GM12878 (cell line): ENCODE data around the gene OR2L8. TPM values are rescaled to one million over a fixed set of nuclear protein-coding genes. Genes with fewer than 3 reads are reported as not detected.

Experiments used
- ATAC-seq: fragments of 200-7000 bp; cut with Tn5 transposase; 3 replicates; pipeline ENCODE4 v1.9.1; 2020; ENCODE audit warnings: mild to moderate bottlenecking, moderate library complexity
- Bru-seq: library from RNA; stranded (reverse); fragments of 400-500 nt; gene quantifications from one replicate; lab custom pipeline; 2021; lab: Mats Ljungman, UMichigan
- BruChase-seq, 2 experiments: library from RNA; stranded (reverse); fragments of 400-500 nt; gene quantifications; one replicate each; lab custom pipeline; 2021; lab: Mats Ljungman, UMichigan
- BruUV-seq: library from RNA; stranded (reverse); fragments of 400-500 nt; replicated peaks from 2 replicates; lab custom pipeline; 2021; lab: Mats Ljungman, UMichigan
- CTCF ChIA-PET: fragments of 300-600 bp; sonication (Branson Sonifier 250); formaldehyde crosslinking; extraction: SDS; loops from one replicate; lab custom pipeline; 2021; ENCODE audit warnings: inconsistent platforms; lab: Yijun Ruan, JAX
- POLR2A ChIA-PET: fragments of 350-600 bp; formaldehyde crosslinking; extraction: SDS; loops from one replicate; lab custom pipeline; 2021; ENCODE audit warnings: inconsistent platforms; lab: Charles Lee
- RAD21 ChIA-PET: fragments of 300-600 bp; sonication (Branson Sonifier 250); formaldehyde crosslinking; loops from one replicate; lab custom pipeline; 2023; ENCODE audit warnings: antibody characterized with exemption; ENCODE audit not compliant: unreplicated experiment; lab: Charles Lee
- SMC1A ChIA-PET: fragments of 300-600 bp; sonication (Branson Sonifier 250); formaldehyde crosslinking; loops from one replicate; lab custom pipeline; 2023; ENCODE audit not compliant: unreplicated experiment, uncharacterized antibody; lab: Charles Lee
- DNase-seq: peaks from one replicate; pipeline ENCODE4 v3.0.0-alpha.2; 2011; ENCODE audit warnings: low read depth, low spot score
- FAIRE-seq: peaks from 3 replicates; lab custom pipeline; 2011; peaks lifted over from hg19 to GRCh38; lab: Jason Lieb, UNC
- H2AFZ ChIP-seq: 2 replicates; pipeline ENCODE4 v1.6.0; 2011; ENCODE audit warnings: low read depth, low read length, control low read depth; ENCODE audit not compliant: control insufficient read depth
- H3K27ac ChIP-seq: 2 replicates; pipeline ENCODE4 v1.5.1; 2011; ENCODE audit warnings: control low read depth; ENCODE audit not compliant: control insufficient read depth, insufficient read depth
- H3K27me3 ChIP-seq, 2 experiments: replicated peaks in 1 of 2; 2 replicates each; pipeline versions ENCODE4 v1.6.0 to v1.6.1; 2011; ENCODE audit warnings: low read length in 1 of 2; ENCODE audit not compliant: control insufficient read depth in 2 of 2, insufficient read depth in 2 of 2
- H3K36me3 ChIP-seq, 2 experiments: 2 replicates each; pipeline ENCODE4 v1.5.1; 2011; ENCODE audit warnings: low read length in 1 of 2; ENCODE audit not compliant: control insufficient read depth in 2 of 2, insufficient read depth in 2 of 2
- H3K4me1 ChIP-seq: 2 replicates; pipeline ENCODE4 v1.6.1; 2011; ENCODE audit warnings: mild to moderate bottlenecking, low read length, moderate library complexity, mixed read lengths; ENCODE audit not compliant: control insufficient read depth, insufficient read depth
- H3K4me2 ChIP-seq: 2 replicates; pipeline ENCODE4 v1.6.0; 2011; ENCODE audit warnings: control low read depth; ENCODE audit not compliant: control insufficient read depth, insufficient read depth
- H3K4me3 ChIP-seq: fragments of 200-600 bp; sonication (generic); 2 replicates; pipeline ENCODE4 v1.5.1; 2016
- H3K79me2 ChIP-seq: 2 replicates; pipeline ENCODE4 v1.6.0; 2011; ENCODE audit warnings: low read length; ENCODE audit not compliant: control insufficient read depth, insufficient read depth
- H3K9ac ChIP-seq: 2 replicates; pipeline ENCODE4 v1.8.0; 2011; ENCODE audit warnings: low read length, control low read depth, mixed read lengths; ENCODE audit not compliant: control insufficient read depth, insufficient read depth
- H3K9me3 ChIP-seq: replicated peaks from 3 replicates; pipeline ENCODE4 v1.5.1; 2011; ENCODE audit warnings: mild to moderate bottlenecking, low read length; ENCODE audit not compliant: control insufficient read depth, insufficient read depth
- H4K20me1 ChIP-seq: 2 replicates; pipeline ENCODE4 v1.6.0; 2011; ENCODE audit not compliant: control insufficient read depth, insufficient read depth
- CHD1 ChIP-seq: IDR thresholded peaks from 2 replicates; pipeline ENCODE4 v1.6.1; 2012; ENCODE audit warnings: low read depth, low read length, improper control_type of control experiment
- CHD2 ChIP-seq: IDR thresholded peaks from 2 replicates; pipeline ENCODE4 v1.6.1; 2011; ENCODE audit warnings: low read depth, low read length, improper control_type of control experiment, borderline replicate concordance
- EP300 ChIP-seq, 2 experiments: fragments of 150-350 bp in 1 of 2; IDR thresholded peaks; 2 replicates each; pipeline ENCODE4 v1.6.1; 2011 to 2012; ENCODE audit warnings: low read depth in 2 of 2, low read length in 2 of 2, borderline replicate concordance in 1 of 2, improper control_type of control experiment in 1 of 2, inconsistent platforms in 1 of 2; ENCODE audit not compliant: control insufficient read depth in 1 of 2
- NFYA ChIP-seq: IDR thresholded peaks from 2 replicates; pipeline ENCODE4 v1.6.1; 2011; ENCODE audit warnings: low read depth, mild to moderate bottlenecking, low read length, improper control_type of control experiment, borderline replicate concordance
- PML ChIP-seq: IDR thresholded peaks from 2 replicates; pipeline ENCODE4 v1.6.1; 2012; ENCODE audit warnings: low read length, inconsistent platforms
- RCOR1 ChIP-seq: conservative IDR thresholded peaks from 2 replicates; pipeline ENCODE4 v1.6.1; 2012; ENCODE audit warnings: low read depth, low read length, improper control_type of control experiment
- RUNX3 ChIP-seq: IDR thresholded peaks from 2 replicates; pipeline ENCODE4 v1.6.1; 2012; ENCODE audit warnings: low read length, inconsistent platforms
- TARDBP ChIP-seq: IDR thresholded peaks from 2 replicates; pipeline ENCODE4 v1.6.1; 2016; ENCODE audit warnings: borderline replicate concordance
- TCF12 ChIP-seq: IDR thresholded peaks from 2 replicates; pipeline ENCODE4 v1.6.1; 2011; ENCODE audit warnings: low read depth, mild to moderate bottlenecking, low read length
- ZZZ3 ChIP-seq: IDR thresholded peaks from 2 replicates; pipeline ENCODE4 v1.6.1; 2011; ENCODE audit warnings: low read depth; ENCODE audit not compliant: control insufficient read depth, insufficient read length
- WGBS: methylation state at CpG from one replicate; pipeline ENCODE4 v1.1.6; 2016; ENCODE audit warnings: low lambda C conversion rate; ENCODE audit not compliant: insufficient replicate concordance, insufficient coverage; ENCODE audit errors: missing lambda C conversion rate; 5-methylcytosine and 5-hydroxymethylcytosine counted together
- in situ Hi-C: fragments of 300-500 bp; cut with MboI; formaldehyde crosslinking; loops from 9 replicates; pipeline ENCODE4 v1.14.3; 2018; ENCODE audit warnings: mixed read lengths
- intact Hi-C: fragments of 100-400 bp; cut with micrococcal nuclease; formaldehyde crosslinking; loops from one replicate; pipeline ENCODE4 v1.14.2; 2022; ENCODE audit not compliant: unreplicated experiment
- long read RNA-seq, 2 experiments: library from polyadenylated mRNA; unstranded; transcript quantifications; one replicate each; pipeline ENCODE4 v2.0.0, GENCODE V29; 2019 to 2020
- polyA minus RNA-seq, 3 experiments: library from RNA; depleted of rRNA, polyadenylated mRNA; stranded (reverse); fragments of >200 nt; gene quantifications; 2 replicates each; pipeline ENCODE4 v1.2.3, GENCODE V29; 2011
- polyA plus RNA-seq, 11 experiments: library from polyadenylated mRNA; depleted of rRNA in 4 of 11; unstranded in 6 of 11; stranded (reverse) in 5 of 11; fragments of >200 nt; fragmentation: Nextera tagmentation in 4 of 11; fragmentation: Illumina TruSeq in 1 of 11; extraction: Ambion mirVana in 4 of 11; extraction: Trizol in 1 of 11; gene quantifications; 1 replicate in 1 of 11; 2 replicates in 10 of 11; pipeline versions ENCODE4 v1.2.1 to v1.2.3, GENCODE V29; 2011 to 2016; ENCODE audit warnings: inconsistent platforms in 2 of 11, missing spikeins in 2 of 11, low read depth in 1 of 11
- total RNA-seq, 4 experiments: library from RNA; depleted of rRNA in 3 of 4; stranded (reverse); fragments of >200 nt in 3 of 4; fragmentation: Illumina TruSeq in 1 of 4; extraction: Trizol in 1 of 4; gene quantifications; 2 replicates each; pipeline versions ENCODE4 v1.2.1 to v1.2.3, GENCODE V29; 2013 to 2021
- TF ChIP-seq, protein P1 (sequence below): fragments of 450-650 bp; conservative IDR thresholded peaks from 2 replicates; pipeline ENCODE4 v1.6.1; 2017; ENCODE audit warnings: mild to moderate bottlenecking, moderate library complexity
- TF ChIP-seq, protein P2 (sequence below): fragments of 450-650 bp; IDR thresholded peaks from 2 replicates; pipeline ENCODE4 v1.6.1; 2018; ENCODE audit warnings: borderline replicate concordance, mild to moderate bottlenecking; ENCODE audit not compliant: partially characterized antibody
- TF ChIP-seq, protein P3 (sequence below): fragments of 450-650 bp; IDR thresholded peaks from 2 replicates; pipeline ENCODE4 v1.6.1; 2016; ENCODE audit warnings: mild to moderate bottlenecking

The OR2L8 gene, protein sequence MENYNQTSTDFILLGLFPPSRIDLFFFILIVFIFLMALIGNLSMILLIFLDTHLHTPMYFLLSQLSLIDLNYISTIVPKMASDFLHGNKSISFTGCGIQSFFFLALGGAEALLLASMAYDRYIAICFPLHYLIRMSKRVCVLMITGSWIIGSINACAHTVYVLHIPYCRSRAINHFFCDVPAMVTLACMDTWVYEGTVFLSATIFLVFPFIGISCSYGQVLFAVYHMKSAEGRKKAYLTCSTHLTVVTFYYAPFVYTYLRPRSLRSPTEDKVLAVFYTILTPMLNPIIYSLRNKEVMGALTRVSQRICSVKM
- 1.1 and 1.6 TPM in 2 replicates for total RNA-seq (2013; cell fraction: nucleolus; rRNA removed)
- total RNA-seq (2014; rRNA removed) (0.11 TPM in 1 of 2 replicates, not detected in the other), total RNA-seq (2014; rRNA removed; fragmentation: Illumina TruSeq; extraction: Trizol) (not detected in 2 replicates), total RNA-seq (2021) (not detected in 2 replicates), polyA plus RNA-seq (2011; rRNA removed) (not detected in 2 replicates), polyA plus RNA-seq (2014; fragmentation: Illumina TruSeq; extraction: Trizol) (not detected in 2 replicates), polyA plus RNA-seq (2014; fragmentation: Nextera tagmentation; extraction: Ambion mirVana) (not detected), polyA plus RNA-seq (2014; rRNA removed) (not detected in 2 replicates), polyA plus RNA-seq (2016; fragmentation: Nextera tagmentation; extraction: Ambion mirVana) (not detected), polyA minus RNA-seq (2011; rRNA and poly(A)+ RNA removed) (2.1 and 2.5 TPM in 2 replicates), Bru-seq, nascent RNA (percentile 30 among the genes with signal in this experiment), BruChase-seq, experiment 1, labeled RNA remaining after a 6-hour chase (percentile 37 among the genes with signal in this experiment), BruChase-seq, experiment 2, labeled RNA remaining after a 2-hour chase (percentile 26 among the genes with signal in this experiment)
- not detected for polyA plus RNA-seq (2011; ENCODE audit: low read depth)
- polyA plus RNA-seq (2011; cell fraction: cytosol; rRNA removed), result not detected in 2 replicates
- polyA plus RNA-seq (2011; cell fraction: nucleus; rRNA removed), result not detected in 2 replicates
- polyA plus RNA-seq (2012), result not detected in 2 replicates
- not detected in 2 replicates for polyA minus RNA-seq (2011; cell fraction: cytosol; rRNA and poly(A)+ RNA removed)
- polyA minus RNA-seq (2011; cell fraction: nucleus; rRNA and poly(A)+ RNA removed), result 1.2 and 1.9 TPM in 2 replicates
- long read RNA-seq, experiment 1, result 0 reads
- long read RNA-seq, experiment 2, result 0 reads

DNA sequence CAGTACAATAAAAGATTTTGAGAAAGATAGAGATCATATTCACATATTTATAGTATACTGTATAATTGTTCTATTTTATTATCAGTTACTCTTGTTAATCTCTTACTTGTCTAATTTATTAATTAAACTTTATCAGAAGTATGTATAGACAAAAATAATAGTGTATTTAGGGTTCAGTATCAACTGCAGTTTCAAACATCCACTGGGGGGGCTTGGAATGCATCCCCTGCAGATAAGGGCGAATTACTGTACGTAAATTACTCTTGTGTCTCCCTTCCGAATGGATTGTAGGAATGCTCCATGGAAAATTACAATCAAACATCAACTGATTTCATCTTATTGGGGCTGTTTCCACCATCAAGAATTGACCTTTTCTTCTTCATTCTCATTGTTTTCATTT, at the start of gene OR2L8:
TSS of gene OR2L8 (plus strand) at position 301 of the 400 bp plus-strand sequence. CDS start at position 301, 0 bp downstream.
- no peak within 1 kb of the TSS for H2AFZ ChIP-seq
- no peak within 1 kb of the TSS for H3K4me3 ChIP-seq
- H3K27ac ChIP-seq, result no peak within 1 kb of the TSS
- DNase-seq, result no peak
- CTCF ChIA-PET, result no interaction called here
- H3K9ac ChIP-seq, result no peak within 1 kb of the TSS
- intact Hi-C loops, result no loop called here
- SMC1A ChIA-PET, result no interaction called here
- in situ Hi-C loops, result no loop called here
- H3K27me3 ChIP-seq, result no peaks in the 10 kb centered on the region
- no peaks in the 10 kb centered on the region for H3K36me3 ChIP-seq
- WGBS, result 9% methylated on average over 3 of the region's 3 CpGs
- POLR2A ChIA-PET, result no interaction called here
- FAIRE-seq, result no peak
- no peak within 1 kb of the TSS for H3K4me2 ChIP-seq
- RAD21 ChIA-PET, result no interaction called here
- no peaks in the 10 kb centered on the region for H3K9me3 ChIP-seq
- TF ChIP-seq, protein P1, sequence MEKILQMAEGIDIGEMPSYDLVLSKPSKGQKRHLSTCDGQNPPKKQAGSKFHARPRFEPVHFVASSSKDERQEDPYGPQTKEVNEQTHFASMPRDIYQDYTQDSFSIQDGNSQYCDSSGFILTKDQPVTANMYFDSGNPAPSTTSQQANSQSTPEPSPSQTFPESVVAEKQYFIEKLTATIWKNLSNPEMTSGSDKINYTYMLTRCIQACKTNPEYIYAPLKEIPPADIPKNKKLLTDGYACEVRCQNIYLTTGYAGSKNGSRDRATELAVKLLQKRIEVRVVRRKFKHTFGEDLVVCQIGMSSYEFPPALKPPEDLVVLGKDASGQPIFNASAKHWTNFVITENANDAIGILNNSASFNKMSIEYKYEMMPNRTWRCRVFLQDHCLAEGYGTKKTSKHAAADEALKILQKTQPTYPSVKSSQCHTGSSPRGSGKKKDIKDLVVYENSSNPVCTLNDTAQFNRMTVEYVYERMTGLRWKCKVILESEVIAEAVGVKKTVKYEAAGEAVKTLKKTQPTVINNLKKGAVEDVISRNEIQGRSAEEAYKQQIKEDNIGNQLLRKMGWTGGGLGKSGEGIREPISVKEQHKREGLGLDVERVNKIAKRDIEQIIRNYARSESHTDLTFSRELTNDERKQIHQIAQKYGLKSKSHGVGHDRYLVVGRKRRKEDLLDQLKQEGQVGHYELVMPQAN, result no peak
- TF ChIP-seq EP300 (IDR thresholded peaks at IDR 0.05; ENCODE audit: borderline replicate concordance in 1 of 2, control insufficient read depth in 1 of 2, low read depth in 2 of 2, low read length in 2 of 2) (no peak), PML (no peak), TARDBP (no peak), RUNX3 (no peak), RCOR1 (no peak), CHD2 (no peak), NFYA (no peak), CHD1 (no peak), ZZZ3 (no peak), TCF12 (no peak)
- TF ChIP-seq, protein P2, sequence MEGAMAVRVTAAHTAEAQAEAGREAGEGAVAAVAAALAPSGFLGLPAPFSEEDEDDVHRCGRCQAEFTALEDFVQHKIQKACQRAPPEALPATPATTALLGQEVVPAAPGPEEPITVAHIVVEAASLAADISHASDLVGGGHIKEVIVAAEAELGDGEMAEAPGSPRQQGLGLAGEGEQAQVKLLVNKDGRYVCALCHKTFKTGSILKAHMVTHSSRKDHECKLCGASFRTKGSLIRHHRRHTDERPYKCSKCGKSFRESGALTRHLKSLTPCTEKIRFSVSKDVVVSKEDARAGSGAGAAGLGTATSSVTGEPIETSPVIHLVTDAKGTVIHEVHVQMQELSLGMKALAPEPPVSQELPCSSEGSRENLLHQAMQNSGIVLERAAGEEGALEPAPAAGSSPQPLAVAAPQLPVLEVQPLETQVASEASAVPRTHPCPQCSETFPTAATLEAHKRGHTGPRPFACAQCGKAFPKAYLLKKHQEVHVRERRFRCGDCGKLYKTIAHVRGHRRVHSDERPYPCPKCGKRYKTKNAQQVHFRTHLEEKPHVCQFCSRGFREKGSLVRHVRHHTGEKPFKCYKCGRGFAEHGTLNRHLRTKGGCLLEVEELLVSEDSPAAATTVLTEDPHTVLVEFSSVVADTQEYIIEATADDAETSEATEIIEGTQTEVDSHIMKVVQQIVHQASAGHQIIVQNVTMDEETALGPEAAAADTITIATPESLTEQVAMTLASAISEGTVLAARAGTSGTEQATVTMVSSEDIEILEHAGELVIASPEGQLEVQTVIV, result no peak
- TF ChIP-seq, protein P3, sequence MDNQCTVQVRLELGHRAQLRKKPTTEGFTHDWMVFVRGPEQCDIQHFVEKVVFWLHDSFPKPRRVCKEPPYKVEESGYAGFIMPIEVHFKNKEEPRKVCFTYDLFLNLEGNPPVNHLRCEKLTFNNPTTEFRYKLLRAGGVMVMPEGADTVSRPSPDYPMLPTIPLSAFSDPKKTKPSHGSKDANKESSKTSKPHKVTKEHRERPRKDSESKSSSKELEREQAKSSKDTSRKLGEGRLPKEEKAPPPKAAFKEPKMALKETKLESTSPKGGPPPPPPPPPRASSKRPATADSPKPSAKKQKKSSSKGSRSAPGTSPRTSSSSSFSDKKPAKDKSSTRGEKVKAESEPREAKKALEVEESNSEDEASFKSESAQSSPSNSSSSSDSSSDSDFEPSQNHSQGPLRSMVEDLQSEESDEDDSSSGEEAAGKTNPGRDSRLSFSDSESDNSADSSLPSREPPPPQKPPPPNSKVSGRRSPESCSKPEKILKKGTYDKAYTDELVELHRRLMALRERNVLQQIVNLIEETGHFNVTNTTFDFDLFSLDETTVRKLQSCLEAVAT, result no peak
- H3K79me2 ChIP-seq, result no peaks in the 10 kb centered on the region
- ATAC-seq, result no peak
- H3K4me1 ChIP-seq, result no peaks in the 10 kb centered on the region
- BruUV-seq, result no TSS peak
- no peaks in the 10 kb centered on the region for H4K20me1 ChIP-seq
